HG02610 (cell line): ENCODE results near the gene MACF1.
A peak's percentile ranks its signal among the peaks of the same experiment; 100 is the strongest.
"Not testable (repeated sequence)": the region's sequence is repeated elsewhere in the genome, so short reads cannot be mapped to it uniquely, and the experiment has no call there.

ENCODE experiments used
- ATAC-seq: cut with Tn5 transposase; IDR thresholded peaks from one replicate; pipeline ENCODE4 v1.9.1; 2021; ENCODE audit warnings: mild to moderate bottlenecking, moderate library complexity; ENCODE audit not compliant: unreplicated experiment

Gene MACF1

GRCh38 chr1:39485046-39485803 lies 280.7 kb downstream of the MACF1 start:
- ATAC-seq, result no peak

DNA sequence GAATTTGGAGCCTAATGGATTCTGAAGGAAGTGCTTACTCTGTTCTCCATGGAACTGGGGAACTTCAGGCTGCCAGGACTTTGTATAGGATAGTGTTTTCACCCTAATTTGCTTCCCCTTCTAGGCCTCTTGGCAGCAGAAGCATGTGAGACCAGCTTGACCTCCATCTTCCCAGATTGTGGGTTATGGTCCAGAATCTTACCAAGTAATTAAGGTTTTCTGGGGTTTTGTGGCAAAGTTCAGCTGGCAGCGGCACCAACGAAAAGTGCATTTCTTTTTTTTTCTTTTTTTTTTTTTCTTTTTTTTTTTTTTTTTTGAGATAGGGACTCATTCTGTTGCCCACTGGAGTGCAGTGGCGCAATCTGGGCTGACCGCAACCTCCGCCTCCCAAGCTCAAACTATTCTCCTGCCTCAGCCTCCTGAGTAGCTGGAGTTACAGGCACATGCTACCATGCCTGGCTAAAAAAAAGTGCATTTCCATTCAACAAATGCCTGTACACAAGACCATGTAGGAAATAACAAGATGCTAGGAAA lies 283.6 kb downstream of the MACF1 start:
- ATAC-seq, result no peak

DNA sequence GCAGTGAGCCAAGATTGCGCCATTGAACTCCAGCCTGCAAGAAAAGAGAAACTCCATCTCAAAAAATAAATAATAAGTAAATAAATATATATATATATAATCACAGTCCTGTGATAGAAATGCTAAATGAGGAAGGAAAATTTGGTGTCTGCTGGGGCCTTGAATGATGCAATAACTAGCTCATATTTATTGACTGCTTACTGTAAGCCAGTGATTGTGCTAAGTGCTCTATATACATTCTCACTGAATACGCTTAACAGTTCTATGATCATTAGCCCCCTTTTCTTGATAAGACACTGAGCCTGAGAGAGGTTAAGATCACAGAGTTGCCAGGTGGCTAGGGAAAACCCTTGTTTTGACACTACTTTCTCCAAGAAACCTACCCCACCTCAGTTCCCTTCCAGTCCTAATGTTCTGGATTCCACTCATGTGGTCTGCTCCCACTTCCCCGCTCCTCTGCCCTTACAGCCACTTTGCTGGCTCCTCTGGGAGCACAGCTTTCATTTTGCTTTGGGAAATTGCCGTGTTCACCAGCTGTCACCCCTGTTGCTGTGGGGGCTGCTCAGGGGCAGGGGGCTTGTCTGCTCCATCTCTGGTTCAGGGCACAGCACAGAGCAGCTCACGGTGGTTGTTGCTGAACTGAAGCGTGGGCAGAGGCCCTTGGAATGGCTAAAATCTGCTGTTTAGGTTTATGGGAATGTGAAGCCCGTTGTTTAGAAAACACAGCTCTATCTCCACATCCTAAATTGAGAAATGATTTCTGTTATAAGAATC lies 284.5 kb downstream of the MACF1 start:
- ATAC-seq, result no peak

DNA sequence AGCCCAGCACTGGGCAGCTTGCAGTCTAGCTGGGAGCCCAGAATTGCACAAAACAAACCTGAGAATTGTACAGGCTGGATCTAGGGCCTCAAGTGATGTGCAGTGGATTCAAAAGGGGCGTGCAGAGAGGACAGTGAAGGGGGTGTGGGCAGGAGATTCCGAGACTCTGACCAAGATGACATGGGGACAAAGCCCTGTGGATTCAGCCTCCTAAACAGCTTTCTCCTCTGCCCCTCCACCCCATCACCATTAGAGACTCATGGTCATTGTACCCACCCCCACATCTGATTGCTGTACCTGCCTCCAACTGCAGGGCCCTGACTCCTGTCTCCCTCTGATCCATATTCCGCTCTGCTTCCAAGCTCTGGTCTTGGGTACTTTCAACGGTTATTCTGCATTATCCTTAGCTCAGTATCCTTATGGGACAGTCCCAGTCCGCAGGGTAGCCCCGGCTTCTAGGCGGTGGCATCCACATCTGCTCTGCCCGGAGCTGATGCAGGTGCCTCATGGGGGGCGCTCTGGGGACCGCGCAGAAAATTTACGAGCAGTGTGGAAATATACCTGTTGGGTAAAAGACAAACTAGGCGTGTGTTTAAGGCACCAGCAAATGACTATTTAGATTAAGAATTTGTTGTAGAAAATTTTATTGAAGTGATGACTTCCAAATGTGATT lies 285.2 kb downstream of the MACF1 start:
- no peak for ATAC-seq

DNA sequence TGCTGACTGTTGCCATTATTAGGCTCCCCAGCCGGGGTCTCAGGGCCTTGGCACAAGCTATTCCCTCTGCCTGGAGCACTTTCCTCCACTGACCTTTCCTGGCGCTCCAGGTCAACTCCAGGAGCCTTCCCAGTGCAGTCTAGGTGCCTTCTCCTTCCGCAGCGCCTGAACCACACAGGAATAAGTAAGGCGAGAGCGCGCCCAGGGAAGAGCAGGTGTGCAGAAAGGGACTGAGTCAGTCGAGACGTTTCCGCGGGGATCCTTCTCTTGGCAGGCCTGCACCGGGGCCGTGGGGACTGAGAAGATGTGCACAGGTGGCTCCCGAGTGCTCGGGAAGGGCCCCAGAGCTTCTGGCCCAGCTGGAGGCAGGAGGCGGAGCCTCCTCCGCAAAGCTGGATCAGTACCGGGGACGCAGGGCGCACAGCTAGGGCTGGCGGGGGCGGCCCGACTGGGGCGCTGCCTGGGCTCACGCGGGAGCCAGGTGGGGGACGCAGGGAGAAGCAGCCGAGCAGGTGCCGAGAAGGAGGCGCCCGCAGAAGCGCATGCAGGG lies 286.2 kb downstream of the MACF1 start:
- no peak for ATAC-seq

- peak; percentile 72 for ATAC-seq
These were observed 286.8 kb downstream of the MACF1 start, which contains the start of gene BMP8A for GRCh38 chr1:39491146-39491921. Gene BMP8A, plus strand, starts transcription at chr1:39491636. Its CDS starts 356 bp downstream, at chr1:39491992.

DNA sequence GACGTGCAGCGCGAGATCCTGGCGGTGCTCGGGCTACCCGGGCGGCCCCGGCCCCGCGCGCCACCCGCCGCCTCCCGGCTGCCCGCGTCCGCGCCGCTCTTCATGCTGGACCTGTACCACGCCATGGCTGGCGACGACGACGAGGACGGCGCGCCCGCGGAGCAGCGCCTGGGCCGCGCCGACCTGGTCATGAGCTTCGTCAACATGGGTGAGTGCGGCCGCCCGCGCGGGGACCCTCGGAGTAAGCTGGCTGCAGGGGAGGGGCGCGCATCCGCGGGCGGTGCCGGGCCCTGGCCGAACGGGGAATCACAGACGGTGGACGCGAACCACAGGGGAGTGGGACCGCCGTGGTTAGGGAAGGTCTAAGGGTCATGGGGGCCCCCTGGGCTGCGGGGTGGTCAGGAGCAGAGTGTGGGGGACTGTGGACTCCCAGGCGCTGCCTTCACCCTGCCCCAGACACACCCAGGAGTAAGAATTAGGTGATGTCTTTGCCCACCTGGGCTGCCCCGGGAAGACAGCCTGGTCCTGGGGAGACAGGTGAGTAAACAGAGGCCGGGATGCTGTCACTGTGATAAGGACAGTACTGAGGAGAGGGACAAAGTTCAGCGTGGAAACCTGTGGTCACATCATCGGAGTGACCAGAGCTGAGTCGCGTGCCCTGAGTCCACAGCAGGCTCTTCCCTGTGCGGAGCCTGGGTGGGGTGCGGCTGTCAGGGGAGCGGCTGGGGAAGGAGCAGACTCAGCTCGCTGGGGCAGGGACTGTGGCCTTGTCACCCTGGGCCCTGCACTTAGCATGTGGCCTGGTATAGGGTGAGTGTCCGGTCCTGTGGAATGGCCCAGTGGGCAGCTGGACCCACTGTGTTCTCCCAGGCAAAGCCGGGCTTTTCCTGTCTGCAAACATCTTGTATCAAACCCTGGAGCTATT lies 287.9 kb downstream of the MACF1 start:
- ATAC-seq, result not testable (repeated sequence)

GRCh38 chr1:39493043-39493810 lies 288.7 kb downstream of the MACF1 start:
- ATAC-seq, result not testable (repeated sequence)

GRCh38 chr1:39494671-39495410 lies 290.3 kb downstream of the MACF1 start:
- ATAC-seq, result no peak

GRCh38 chr1:39496520-39496919 lies 292.0 kb downstream of the MACF1 start:
- ATAC-seq, result not testable (repeated sequence)

DNA sequence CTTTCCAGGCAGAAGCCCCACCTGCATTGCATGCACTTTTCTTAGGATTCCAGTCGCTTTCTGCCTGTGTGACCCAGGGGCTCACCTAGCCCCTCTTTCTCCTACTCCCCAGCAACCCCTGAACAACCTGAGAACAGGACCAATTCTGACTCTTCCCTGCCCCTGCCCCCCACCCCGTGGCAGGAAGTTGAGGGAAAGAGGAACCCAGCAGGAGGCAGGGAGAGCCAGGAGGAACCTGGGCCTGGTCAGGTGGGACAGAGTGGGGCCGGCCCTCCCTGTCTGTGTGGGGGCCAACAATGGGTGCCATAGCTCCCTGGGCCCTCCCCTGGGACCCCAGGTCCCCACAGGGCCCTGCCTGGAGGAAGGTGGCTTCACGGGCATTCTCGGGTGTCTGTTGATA lies 293.1 kb downstream of the MACF1 start:
- ATAC-seq, result no peak

DNA sequence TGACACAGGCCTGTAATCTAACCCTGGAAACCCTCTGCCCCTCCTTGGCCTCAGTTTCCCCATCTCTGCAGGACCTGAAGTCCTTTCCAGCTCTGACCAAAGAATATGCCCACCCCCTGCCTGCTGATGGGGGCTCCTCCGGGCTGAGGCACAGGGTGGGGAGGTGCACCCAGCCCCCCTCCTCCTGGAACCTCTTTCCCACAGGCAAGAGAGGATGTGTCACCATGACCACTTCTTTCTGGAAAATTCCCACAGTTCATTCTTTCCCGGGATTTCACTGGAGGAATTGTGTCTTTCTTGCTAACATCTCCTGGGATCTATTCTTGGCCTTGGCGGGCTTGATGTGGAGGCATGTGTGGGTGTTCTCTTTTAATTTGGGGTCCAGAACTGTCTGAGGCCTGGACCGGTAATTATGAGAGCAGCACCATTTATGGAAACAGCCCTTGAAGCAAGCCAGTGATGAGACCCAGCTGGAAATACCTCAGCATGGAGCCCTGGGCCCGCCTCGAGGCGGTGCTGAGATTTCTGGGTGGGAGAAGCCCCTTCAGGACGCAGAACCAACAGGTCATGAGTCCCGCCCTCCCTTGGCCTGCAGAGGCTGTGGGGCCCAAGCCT lies 293.7 kb downstream of the MACF1 start:
- not testable (repeated sequence) for ATAC-seq

- not testable (repeated sequence) for ATAC-seq
These were observed 294.3 kb downstream of the MACF1 start for GRCh38 chr1:39498821-39499220.

- no peak for ATAC-seq
These were observed 295.2 kb downstream of the MACF1 start for GRCh38 chr1:39499668-39500067.

- no peak for ATAC-seq
These were observed 296.4 kb downstream of the MACF1 start for GRCh38 chr1:39500862-39501389.

DNA sequence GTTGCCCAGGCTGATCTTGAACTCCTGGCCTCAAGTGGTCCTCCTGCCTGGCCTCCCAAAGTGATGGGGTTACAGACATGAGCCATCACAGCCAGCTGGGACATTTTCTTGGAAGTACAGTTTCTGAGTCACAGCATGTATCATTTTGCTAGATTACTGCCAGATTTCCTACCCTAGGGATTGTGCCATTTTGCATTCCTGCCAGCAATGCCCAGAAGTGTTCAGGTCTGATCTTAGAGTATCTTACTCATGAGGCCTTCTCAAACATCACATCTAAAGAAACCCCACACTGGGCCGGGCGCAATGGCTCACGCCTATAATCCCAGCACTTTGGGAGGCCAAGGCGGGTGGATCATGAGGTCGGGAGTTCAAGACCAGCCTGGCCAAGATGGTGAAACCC lies 297.2 kb downstream of the MACF1 start:
- ATAC-seq, result no peak

GRCh38 chr1:39504436-39504835 lies 299.9 kb downstream of the MACF1 start:
- not testable (repeated sequence) for ATAC-seq
